Naive thymus-derived CD8-positive, alpha-beta T cell (primary cell): Measurements from ENCODE around the gene S100PBP. TPM values are rescaled to one million over a fixed set of nuclear protein-coding genes. Genes with fewer than 3 reads are reported as not detected.

Source experiments
- ATAC-seq, 2 donors: fragments of 150-1000 bp; cut with Tn5 transposase in 1 of 2; sonication (Bioruptor Pico), chemical (Tn5 transposase) in 1 of 2; 1 replicate in 1 of 2; 2 replicates in 1 of 2; pipeline ENCODE4 v1.10.0; 2021; ENCODE audit warnings: mild to moderate bottlenecking in 2 of 2, moderate library complexity in 2 of 2
- POLR2A ChIA-PET: fragments of 350-600 bp; sonication (Branson Sonifier 250); formaldehyde crosslinking; loops from one replicate; lab custom pipeline; 2021; ENCODE audit warnings: antibody characterized with exemption; lab: Charles Lee
- DNase-seq, 10 donors: peaks; one replicate each; pipeline versions ENCODE4 v3.0.0 to v3.0.0-alpha.2; 2020 to 2022
- H3K27ac Mint-ChIP-seq, 10 donors: one replicate each; pipeline ENCODE4 v1.8.0; 2020 to 2022; ENCODE audit warnings: mild to moderate bottlenecking in 10 of 10, mixed read lengths in 10 of 10, moderate library complexity in 4 of 10, inconsistent platforms in 1 of 10
- H3K27me3 Mint-ChIP-seq, 5 donors: one replicate each; pipeline ENCODE4 v1.8.0; 2021 to 2022; ENCODE audit warnings: mixed read lengths in 5 of 5
- H3K36me3 Mint-ChIP-seq, 3 donors: one replicate each; pipeline ENCODE4 v1.8.0; 2020 to 2022; ENCODE audit warnings: mixed read lengths in 3 of 3, mild to moderate bottlenecking in 2 of 3, inconsistent platforms in 1 of 3
- H3K4me1 Mint-ChIP-seq, 4 donors: one replicate each; pipeline ENCODE4 v1.8.0; 2021 to 2022; ENCODE audit warnings: mixed read lengths in 4 of 4
- H3K4me3 Mint-ChIP-seq, 10 donors: one replicate each; pipeline ENCODE4 v1.8.0; 2020 to 2022; ENCODE audit warnings: mild to moderate bottlenecking in 10 of 10, mixed read lengths in 10 of 10, moderate library complexity in 6 of 10, inconsistent platforms in 1 of 10
- H3K9me3 Mint-ChIP-seq, 9 donors: one replicate each; pipeline ENCODE4 v1.8.0; 2020 to 2022; ENCODE audit warnings: mixed read lengths in 9 of 9, mild to moderate bottlenecking in 3 of 9, inconsistent platforms in 1 of 9, moderate library complexity in 1 of 9
- polyA plus RNA-seq, 3 donors: library from polyadenylated mRNA; unstranded; fragments of 300-500 nt; fragmentation: Illumina TruSeq; gene quantifications; one replicate each; pipeline ENCODE4 v1.2.3, GENCODE V29; 2021
- total RNA-seq, 8 experiments: library from RNA in 2 of 8; stranded (reverse) in 2 of 8; gene quantifications; one replicate each; pipeline ENCODE4 v1.2.3 and lab custom pipeline; 2021 to 2026

The S100PBP gene
- total and polyA plus RNA-seq, 5 experiments from 2014 or later = 5.0 to 50.5 (median 9.6) TPM

DNA sequence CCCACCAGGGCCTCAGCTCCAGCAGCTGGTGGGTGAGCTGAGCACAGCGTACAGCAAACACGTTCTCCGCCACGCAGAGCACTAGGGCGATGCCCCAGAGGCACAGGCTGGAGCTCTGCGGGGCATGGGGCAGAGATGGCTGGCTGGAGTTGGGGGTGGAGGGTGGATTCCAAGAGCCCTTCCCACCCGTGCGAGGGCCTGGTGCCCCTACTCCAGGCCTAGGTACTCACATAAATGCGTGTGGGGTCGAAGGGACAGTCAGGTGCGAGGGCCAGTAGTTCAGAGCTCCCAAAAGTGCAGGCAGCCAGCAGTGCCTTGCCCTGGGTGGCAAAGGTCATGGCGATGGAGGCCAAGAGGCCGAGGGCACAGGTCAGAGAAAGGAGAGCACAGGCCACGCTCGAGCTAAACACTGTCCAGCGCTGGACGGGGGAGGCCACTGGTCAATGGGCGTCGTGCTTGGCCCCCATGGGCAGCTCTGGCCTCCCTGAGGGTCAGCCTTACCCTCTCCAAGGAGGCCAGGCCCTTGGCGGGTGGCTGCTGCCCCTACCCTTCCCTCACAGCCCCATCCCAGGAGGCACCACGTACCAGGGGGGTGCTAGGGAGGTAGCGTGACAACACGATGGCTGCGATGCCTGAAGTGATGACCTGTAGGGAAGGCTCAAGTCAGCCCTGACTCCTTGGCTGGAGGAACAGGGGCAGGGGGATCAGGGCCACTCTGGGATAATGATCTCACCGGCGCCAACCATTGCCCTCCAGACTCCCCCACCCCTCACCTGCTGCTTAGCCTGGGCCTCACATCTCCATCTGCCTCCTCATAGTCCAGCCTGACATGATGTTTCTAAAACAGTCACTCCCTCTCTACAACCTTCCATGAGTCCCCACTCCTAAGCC, 78.1 kb downstream of the S100PBP start:
- no peak for DNase-seq
- Mint-ChIP-seq H3K9me3 (peaks cover 0 to 3% (median 0%) of the 10 kb centered on the region in 9 donors), H3K27ac (no peak overlapping the region)

DNA sequence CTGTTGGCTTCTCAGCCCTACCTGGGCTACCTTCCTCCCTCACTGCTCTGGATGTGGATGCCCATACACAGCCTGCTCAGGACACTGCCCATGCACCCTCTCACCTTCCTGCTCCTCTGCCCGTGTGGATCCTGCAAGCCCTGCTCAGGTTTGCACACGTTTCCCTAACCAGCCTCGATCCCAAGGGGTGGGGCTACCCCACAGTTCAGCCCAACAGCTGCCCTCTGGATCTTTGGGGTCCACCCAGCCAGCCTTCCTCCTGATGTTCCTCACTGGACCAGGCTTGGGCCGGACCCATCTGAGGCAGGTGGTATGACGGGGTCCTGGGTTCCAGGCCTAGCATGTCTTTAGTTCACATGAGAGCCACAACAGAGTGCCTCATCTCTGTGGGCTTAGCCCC, 79.0 kb downstream of the S100PBP start:
- DNase-seq (no peak), ATAC-seq (no peak)
- peaks cover 0 to 8% (median 0%) of the 10 kb centered on the region in 3 donors for H3K36me3 Mint-ChIP-seq
- peak overlapping the region in 1 of 10 donors; percentile 32 for H3K27ac Mint-ChIP-seq
- peaks cover 12 to 17% (median 14%) of the 10 kb centered on the region in 4 donors for H3K4me1 Mint-ChIP-seq
- H3K9me3 Mint-ChIP-seq = peaks cover 0 to 3% (median 0%) of the 10 kb centered on the region in 9 donors
- POLR2A ChIA-PET = no interaction called here
- H3K4me3 Mint-ChIP-seq = peak overlapping the region in 1 of 10 donors; percentile 33
- H3K27me3 Mint-ChIP-seq = peaks cover 27 to 87% (median 55%) of the 10 kb centered on the region in 5 donors

More for the DNA sequence above, 78.1 kb downstream of the S100PBP start:
- Mint-ChIP-seq H3K27me3 (peaks cover 33 to 92% (median 59%) of the 10 kb centered on the region in 5 donors), H3K36me3 (peaks cover 0 to 7% (median 0%) of the 10 kb centered on the region in 3 donors), H3K4me3 (peak overlapping the region in 3 of 10 donors; percentile 11 to 38 (median 18)), H3K4me1 (peaks cover 9 to 16% (median 11%) of the 10 kb centered on the region in 4 donors)
- ATAC-seq = no peak
- POLR2A ChIA-PET = no interaction called here

DNA sequence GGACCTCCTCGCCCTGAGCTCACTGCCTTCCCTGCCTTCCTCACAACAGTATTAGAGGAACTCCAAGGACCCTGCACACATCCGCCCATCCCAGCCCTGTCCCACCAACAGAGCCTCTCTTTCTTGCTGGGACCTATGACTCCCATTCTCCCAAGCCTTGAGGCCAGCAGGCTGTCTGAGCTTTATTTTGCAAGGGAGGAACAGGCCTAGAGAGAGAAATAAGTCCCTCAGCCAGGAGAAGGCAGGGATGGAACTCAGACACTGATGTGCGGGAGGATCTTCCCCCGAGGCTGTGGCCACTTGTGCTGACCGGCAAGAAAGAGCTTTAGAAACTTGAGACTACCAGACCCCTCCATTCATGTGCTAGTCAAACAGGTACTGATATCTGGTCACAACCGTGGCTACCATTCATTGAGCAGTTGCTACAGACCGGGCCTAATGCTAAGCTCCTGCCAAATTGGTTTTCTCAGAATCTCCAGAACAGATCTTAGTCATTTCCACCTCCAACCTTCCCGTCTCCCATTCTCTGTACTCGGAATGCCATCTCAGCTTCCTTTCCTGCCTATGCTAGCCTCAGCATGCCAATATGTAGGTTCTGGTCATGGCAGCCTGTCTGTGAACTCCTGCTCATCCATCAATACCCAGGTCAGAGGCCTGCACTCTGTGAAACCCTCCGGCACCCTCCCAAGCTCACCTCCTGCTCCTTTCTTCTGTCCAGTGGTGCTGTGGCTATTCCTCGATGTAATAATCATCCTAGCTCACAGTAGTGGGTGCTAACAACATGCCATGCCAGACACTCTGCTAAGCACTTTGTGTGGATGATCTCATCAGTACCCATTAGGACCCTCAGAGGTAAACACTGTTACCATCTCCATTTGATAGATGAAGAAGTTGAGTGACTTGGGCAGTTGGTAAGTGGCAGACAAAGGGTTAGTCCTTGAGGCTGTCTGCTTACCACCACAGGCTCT, 79.9 kb downstream of the S100PBP start:
- Mint-ChIP-seq H3K27ac (no peak overlapping the region), H3K4me3 (no peak overlapping the region), H3K4me1 (peaks cover 9 to 17% (median 16%) of the 10 kb centered on the region in 4 donors), H3K36me3 (peaks cover 0 to 10% (median 0%) of the 10 kb centered on the region in 3 donors), H3K27me3 (peaks cover 21 to 86% (median 53%) of the 10 kb centered on the region in 5 donors), H3K9me3 (no peaks in the 10 kb centered on the region)
- ATAC-seq (no peak), DNase-seq (no peak)
- POLR2A ChIA-PET = no interaction called here

DNA sequence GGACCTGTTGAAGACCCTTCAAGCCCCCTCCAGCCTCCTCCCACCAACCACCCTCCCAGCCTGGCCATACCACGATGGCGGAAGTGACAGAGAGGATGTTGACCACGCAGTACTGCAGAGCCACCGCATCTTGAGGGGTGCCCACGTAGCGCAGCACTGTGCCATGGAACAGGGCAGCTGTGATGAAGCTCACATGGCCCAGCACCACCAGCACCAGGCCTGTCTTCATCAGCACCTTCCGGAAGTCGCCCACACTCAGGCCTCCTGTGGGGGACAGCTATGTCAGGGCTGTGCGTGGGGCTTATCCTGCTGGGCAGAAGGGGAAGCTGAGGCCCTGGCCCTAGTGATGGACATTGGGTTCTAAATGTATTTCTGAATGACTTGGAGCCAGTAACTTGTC, 80.6 kb downstream of the S100PBP start:
- peaks cover 9 to 14% (median 11%) of the 10 kb centered on the region in 4 donors for H3K4me1 Mint-ChIP-seq
- H3K27ac Mint-ChIP-seq = no peak overlapping the region
- peaks cover 19 to 86% (median 55%) of the 10 kb centered on the region in 5 donors for H3K27me3 Mint-ChIP-seq
- peaks cover 0 to 10% (median 0%) of the 10 kb centered on the region in 3 donors for H3K36me3 Mint-ChIP-seq
- ATAC-seq (no peak), DNase-seq (no peak)
- H3K9me3 Mint-ChIP-seq = no peaks in the 10 kb centered on the region
- no peak overlapping the region for H3K4me3 Mint-ChIP-seq
- POLR2A ChIA-PET = no interaction called here

DNA sequence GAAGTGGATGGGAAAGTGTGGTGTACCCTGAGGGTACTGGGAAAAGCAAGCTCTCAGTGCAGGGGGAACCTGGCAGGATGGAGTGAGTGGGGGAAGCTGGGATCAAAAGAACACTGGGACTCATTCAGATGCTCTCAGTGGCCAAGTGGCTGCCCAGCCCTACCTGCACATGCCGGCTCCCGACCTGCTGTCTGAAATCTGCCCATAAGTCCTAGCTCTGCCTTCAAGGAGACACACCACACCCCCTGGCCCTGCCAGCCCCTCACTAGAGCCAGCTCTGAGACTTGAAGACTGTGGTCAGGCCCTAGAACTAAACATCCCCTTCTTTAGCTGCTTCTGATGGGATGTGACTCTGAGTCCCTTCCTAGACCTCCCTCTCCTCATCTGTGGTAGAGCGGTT, 81.5 kb downstream of the S100PBP start:
- Mint-ChIP-seq H3K9me3 (no peaks in the 10 kb centered on the region), H3K27me3 (peaks cover 20 to 81% (median 55%) of the 10 kb centered on the region in 5 donors), H3K4me1 (peaks cover 5 to 11% (median 9%) of the 10 kb centered on the region in 4 donors), H3K36me3 (peaks cover 0 to 10% (median 0%) of the 10 kb centered on the region in 3 donors), H3K27ac (peak overlapping the region in 2 of 10 donors; percentile 34 to 46), H3K4me3 (peak overlapping the region in 1 of 10 donors; percentile 31)
- ATAC-seq (no peak), DNase-seq (no peak)
- POLR2A ChIA-PET = no interaction called here

DNA sequence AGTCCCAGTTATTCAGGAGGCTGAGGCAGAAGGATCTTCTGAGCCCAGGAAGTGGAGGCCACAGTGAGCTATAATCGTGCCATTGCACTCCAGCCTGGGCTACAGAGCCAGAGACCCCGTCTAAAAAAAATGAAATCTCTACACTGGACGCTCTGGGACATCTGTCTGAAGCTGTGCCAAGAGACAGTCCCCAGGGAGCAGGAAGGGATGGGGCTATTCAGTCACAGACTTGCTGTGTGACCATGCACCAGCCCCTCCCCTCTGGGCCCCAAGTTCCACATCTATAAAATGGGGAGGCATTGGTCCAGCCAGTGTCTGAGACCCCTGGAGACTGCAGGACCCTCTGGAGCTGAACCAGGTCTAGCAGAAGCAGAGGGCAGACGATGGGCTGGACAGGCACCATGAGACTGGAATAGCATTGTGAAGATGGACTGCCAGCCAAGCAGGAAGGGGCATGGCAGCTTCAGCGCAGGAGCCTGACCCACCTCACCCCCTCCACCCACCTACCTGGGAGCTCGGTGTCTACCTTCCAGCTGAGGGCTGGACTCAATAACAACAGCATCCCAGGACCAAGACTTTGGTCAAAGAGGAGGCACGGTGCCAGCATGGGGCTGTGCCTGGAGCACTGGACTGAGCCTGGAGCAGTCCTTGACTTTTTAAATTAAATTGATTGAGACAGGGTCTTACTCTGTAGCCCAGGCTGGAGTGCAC, 82.3 kb downstream of the S100PBP start:
- Mint-ChIP-seq H3K36me3 (peaks cover 0 to 10% (median 0%) of the 10 kb centered on the region in 3 donors), H3K4me1 (peaks cover 5 to 11% (median 9%) of the 10 kb centered on the region in 4 donors), H3K27ac (peak overlapping the region in 2 of 10 donors; percentile 34 to 43), H3K4me3 (peak overlapping the region in 5 of 10 donors; percentile 53 to 80 (median 55)), H3K27me3 (peaks cover 20 to 78% (median 55%) of the 10 kb centered on the region in 5 donors), H3K9me3 (no peaks in the 10 kb centered on the region)
- no peak for ATAC-seq
- no peak for DNase-seq
- POLR2A ChIA-PET = no interaction called here

DNA sequence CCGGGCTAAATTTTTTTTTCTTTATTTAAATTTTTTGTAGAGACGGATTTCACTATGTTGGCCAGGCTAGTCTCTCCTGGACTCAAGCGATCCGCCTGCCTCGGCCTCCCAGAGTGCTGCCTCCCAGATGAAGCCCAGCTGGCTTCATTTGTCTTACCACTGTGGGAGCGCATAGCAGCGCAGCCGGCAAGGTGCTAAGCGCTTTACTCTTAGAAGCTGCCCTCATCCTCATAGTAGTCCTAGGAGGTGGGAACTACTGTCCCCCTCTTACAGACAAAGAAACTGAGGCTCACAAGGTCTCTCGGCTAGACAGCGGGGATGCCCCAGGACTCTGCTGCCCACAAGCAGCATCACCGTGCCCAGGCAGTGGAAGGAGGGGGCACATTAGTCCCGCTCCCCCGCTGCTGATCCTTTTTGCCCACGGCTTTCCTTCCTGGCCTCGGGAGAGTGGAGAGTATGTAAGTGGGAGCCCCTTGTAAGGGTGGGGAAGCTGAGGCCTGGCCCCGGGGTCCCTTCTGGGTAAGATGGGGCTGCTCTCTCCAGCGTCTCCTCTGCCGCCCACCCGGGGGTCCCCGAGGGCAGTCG, 83.0 kb downstream of the S100PBP start:
- Mint-ChIP-seq H3K9me3 (no peaks in the 10 kb centered on the region), H3K27me3 (peaks cover 20 to 73% (median 54%) of the 10 kb centered on the region in 5 donors), H3K4me3 (peak overlapping the region; percentile 55 to 82 (median 74)), H3K36me3 (peaks cover 0 to 10% (median 0%) of the 10 kb centered on the region in 3 donors), H3K4me1 (peaks cover 5 to 11% (median 9%) of the 10 kb centered on the region in 4 donors), H3K27ac (peak overlapping the region in 1 of 10 donors; percentile 25)
- DNase-seq (no peak), ATAC-seq (no peak)
- POLR2A ChIA-PET = no interaction called here

DNA sequence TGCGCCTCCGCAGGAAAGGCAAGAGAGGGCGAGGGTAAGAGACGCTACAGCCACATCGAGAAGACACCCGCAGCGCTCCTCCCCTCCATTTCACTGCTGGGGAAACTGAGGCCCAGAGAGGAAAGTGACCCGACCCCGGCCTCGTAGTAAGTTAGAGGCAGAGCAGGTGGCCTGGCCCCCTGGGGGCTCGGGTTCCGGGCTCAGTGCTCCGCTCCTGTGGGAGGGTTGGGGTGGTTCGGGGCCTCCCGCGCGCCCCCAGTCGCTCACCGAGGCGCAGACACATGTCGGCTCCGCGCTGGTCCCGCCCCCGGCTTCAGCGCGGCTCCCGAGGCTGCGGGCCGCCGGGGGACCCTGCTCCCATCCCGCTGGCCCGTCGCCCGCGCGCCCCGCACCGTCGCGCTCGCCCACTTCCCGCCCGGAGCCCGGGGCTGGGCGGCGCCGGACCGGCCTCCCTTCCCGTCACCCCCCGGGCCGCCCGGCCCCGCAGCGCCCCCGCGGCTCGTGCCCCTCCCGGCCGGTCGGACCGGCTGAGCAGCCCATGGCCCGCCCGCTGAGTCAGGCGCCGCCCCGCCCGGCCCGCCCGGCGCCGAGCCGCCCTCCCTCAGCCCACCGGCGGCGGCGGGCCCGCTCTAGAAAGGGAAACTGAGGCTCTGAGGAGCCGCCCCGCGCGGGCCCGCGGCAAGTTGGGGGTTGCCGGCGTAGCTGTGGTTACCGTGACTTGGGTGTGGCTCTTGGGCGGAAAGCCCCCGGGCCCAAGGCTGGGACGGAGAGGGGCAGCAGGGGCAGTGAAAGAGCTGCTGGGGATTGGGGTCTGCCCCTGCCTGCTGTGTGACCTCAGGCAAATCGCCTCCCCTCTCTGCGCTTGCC, 83.7 kb downstream of the S100PBP start, which contains the start of gene TMEM54:
TMEM54 (minus strand) TSS at position 434 of the 867 bp plus-strand sequence; CDS start at position 283, 151 bp downstream.
- peaks cover 18 to 66% (median 52%) of the 10 kb centered on the region in 5 donors for H3K27me3 Mint-ChIP-seq
- peak; percentile 72 to 77 for ATAC-seq
- POLR2A ChIA-PET = no interaction called here
- DNase-seq = no peak
- H3K36me3 Mint-ChIP-seq = peaks cover 0 to 8% (median 0%) of the 10 kb centered on the region in 3 donors
- no peaks in the 10 kb centered on the region for H3K9me3 Mint-ChIP-seq
- peak within 1 kb of the TSS in 3 of 10 donors; percentile 25 to 69 (median 52) for H3K27ac Mint-ChIP-seq
- peak within 1 kb of the TSS; percentile 73 to 84 (median 80) for H3K4me3 Mint-ChIP-seq
- H3K4me1 Mint-ChIP-seq = peaks cover 5 to 11% (median 9%) of the 10 kb centered on the region in 4 donors

DNA sequence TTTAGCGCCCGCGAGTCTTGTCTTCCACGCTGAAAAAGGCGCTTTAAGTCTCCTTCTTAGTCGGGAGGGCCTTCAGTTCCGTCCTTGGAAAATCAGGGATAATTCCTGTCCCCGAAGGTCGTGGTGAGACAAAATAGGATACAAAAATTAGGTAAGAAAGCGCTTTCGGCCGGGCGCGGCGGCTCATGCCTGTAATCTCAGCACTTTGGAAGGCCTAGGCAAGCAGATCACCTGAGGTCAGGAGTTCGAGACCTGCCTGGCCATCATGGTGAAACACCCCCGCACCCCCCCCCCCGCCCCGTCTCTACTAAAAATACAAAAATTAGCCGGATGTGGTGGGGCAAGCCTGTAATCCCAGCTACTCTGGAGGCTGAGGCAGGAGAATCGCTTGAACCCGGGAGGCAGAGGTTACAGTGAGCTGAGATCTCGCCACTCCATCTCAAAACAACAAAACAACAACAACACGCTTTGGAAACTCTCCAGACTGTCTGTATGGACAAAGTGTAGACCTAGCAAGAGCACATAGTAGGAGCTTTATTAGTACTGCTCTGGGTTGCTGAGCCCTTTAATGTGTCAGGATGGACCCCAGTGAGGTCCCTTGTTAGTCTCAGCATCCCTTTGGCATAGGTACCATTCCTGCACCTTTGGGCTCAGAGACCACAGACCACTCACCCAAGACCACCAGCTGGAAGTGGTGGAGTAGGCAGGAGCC, 84.5 kb downstream of the S100PBP start:
- peak overlapping the region; percentile 73 to 84 (median 78) for H3K4me3 Mint-ChIP-seq
- POLR2A ChIA-PET = no interaction called here
- DNase-seq = no peak
- no peak for ATAC-seq
- no peaks in the 10 kb centered on the region for H3K9me3 Mint-ChIP-seq
- H3K36me3 Mint-ChIP-seq = peaks cover 0 to 8% (median 0%) of the 10 kb centered on the region in 3 donors
- H3K4me1 Mint-ChIP-seq = peaks cover 5 to 11% (median 9%) of the 10 kb centered on the region in 4 donors
- H3K27ac Mint-ChIP-seq = peak overlapping the region in 2 of 10 donors; percentile 52 to 69
- H3K27me3 Mint-ChIP-seq = peaks cover 18 to 58% (median 47%) of the 10 kb centered on the region in 5 donors

DNA sequence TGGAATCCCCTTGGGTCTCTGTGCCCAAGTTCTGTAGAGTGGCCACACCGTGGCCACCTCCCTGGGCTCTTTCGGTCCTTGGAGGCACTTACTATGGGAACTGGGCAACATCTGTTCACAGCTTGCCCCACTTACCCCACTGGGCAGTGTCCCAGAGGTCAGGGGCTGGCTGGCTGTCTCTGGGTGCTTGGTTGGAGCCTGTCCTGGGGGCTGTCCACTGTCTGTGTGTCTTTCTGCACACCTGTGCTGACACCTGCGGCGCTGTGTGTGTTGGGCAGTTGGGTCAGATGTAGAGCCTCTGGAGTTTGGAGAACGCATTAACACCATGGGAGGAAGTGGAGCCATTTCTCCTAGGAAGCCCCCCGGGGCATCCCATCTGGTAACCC, 85.1 kb downstream of the S100PBP start:
- peaks cover 5 to 11% (median 9%) of the 10 kb centered on the region in 4 donors for H3K4me1 Mint-ChIP-seq
- ATAC-seq (no peak), DNase-seq (no peak)
- H3K9me3 Mint-ChIP-seq = no peaks in the 10 kb centered on the region
- POLR2A ChIA-PET = no interaction called here
- H3K27ac Mint-ChIP-seq = peak overlapping the region in 1 of 10 donors; percentile 36
- H3K36me3 Mint-ChIP-seq = peaks cover 0 to 8% (median 0%) of the 10 kb centered on the region in 3 donors
- H3K4me3 Mint-ChIP-seq = peak overlapping the region in 9 of 10 donors; percentile 47 to 81 (median 73)
- peaks cover 14 to 52% (median 42%) of the 10 kb centered on the region in 5 donors for H3K27me3 Mint-ChIP-seq
